ENCODE data around the gene S100B. TPM values are rescaled to one million over a fixed set of nuclear protein-coding genes. Genes with fewer than 3 reads are reported as not detected.

S100B gene
- total and polyA plus RNA-seq, 7 experiments from 2014 or later: 0.27 to 7.0 (median 0.97) TPM

GRCh38 chr21:46553993-46554392 is 50.9 kb downstream of the S100B start:
- DNase-seq (no peak), ATAC-seq (no peak)
- Mint-ChIP-seq H3K27ac (peak overlapping the region in 8 of 9 donors; percentile 92 to 100 (median 99)), H3K4me1 (peaks cover 40 to 95% (median 76%) of the 10 kb centered on the region in 7 donors), H3K36me3 (peaks cover 3 to 41% (median 33%) of the 10 kb centered on the region in 5 donors), H3K4me3 (peak overlapping the region in 7 of 10 donors; percentile 7 to 94 (median 57)), H3K9me3 (peaks cover 0 to 2% (median 0%) of the 10 kb centered on the region in 11 donors), H3K27me3 (no peaks in the 10 kb centered on the region)
- no peaks in the 10 kb centered on the region for H3K9me3 ChIP-seq (ENCODE audit: control insufficient read depth in 2 of 3, low read length in 3 of 3)
- POLR2A ChIA-PET: interaction anchor here (5.3 to 8.6 kb wide), 2 partner anchors 67 to 82 kb away, joined by 49 to 226 read pairs; partner anchors contain the start of gene PRMT2
- H3K27me3 ChIP-seq (ENCODE audit: control insufficient read depth in 2 of 2, insufficient read depth in 2 of 2, low read length in 2 of 2): no peaks in the 10 kb centered on the region
- intact Hi-C loops (cut with micrococcal nuclease): loop anchor here in 1 of 2 donors (2.0 to 5.0 kb wide), 3 partner anchors 21 to 412 kb away; no protein-coding TSS in a partner anchor
- H3K27ac ChIP-seq (ENCODE audit: low read depth, low read length): peak overlapping the region; percentile 83
- CTCF ChIA-PET: interaction anchor here (2.2 kb wide), 1 partner anchor 9 kb away, joined by 5 read pairs; no protein-coding TSS in a partner anchor
- H3K4me3 ChIP-seq (ENCODE audit: low read length): no peak overlapping the region
- H3K36me3 ChIP-seq (ENCODE audit: control insufficient read depth in 2 of 3, insufficient read depth in 3 of 3, low read length in 3 of 3): peaks cover 0 to 36% (median 5%) of the 10 kb centered on the region in 3 experiments
- peaks cover 62 to 90% of the 10 kb centered on the region in 2 donors for H3K4me1 ChIP-seq (ENCODE audit: control insufficient read depth in 2 of 2, insufficient read depth in 2 of 2, low read length in 2 of 2)

DNA sequence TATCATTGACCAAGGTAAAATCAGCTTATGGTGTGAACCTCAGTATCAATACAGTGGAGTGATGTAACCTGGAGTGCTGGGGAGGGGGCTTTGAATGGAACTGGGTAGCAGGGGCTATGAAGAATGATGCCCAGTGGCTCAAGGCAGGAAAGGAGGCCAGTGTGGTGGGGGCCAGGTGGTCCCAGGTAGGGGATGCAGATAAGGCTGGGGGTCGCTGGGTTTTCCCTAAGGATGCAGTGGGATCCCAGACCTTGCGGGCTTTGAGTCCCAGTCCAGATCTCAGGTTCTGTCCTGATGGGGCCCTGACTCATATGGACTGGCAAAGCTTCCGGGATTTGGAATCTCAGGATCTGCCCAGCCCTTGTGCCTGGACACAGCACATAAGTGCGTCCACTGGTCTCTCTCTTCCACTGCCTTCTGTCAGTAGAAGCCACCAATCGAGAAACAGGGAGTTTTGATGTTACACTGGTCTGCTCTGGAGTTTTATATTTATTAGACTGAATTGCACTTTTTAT is 52.0 kb downstream of the S100B start:
- Histone ChIP-seq H3K27me3 (ENCODE audit: control insufficient read depth in 2 of 2, insufficient read depth in 2 of 2, low read length in 2 of 2) (no peaks in the 10 kb centered on the region), H3K4me1 (ENCODE audit: control insufficient read depth in 2 of 2, insufficient read depth in 2 of 2, low read length in 2 of 2) (peaks cover 51 to 88% of the 10 kb centered on the region in 2 donors), H3K4me3 (ENCODE audit: low read length) (peak overlapping the region; percentile 22), H3K36me3 (ENCODE audit: control insufficient read depth in 2 of 3, insufficient read depth in 3 of 3, low read length in 3 of 3) (peaks cover 0 to 35% (median 5%) of the 10 kb centered on the region in 3 experiments), H3K9me3 (ENCODE audit: control insufficient read depth in 2 of 3, low read length in 3 of 3) (no peaks in the 10 kb centered on the region), H3K27ac (ENCODE audit: low read depth, low read length) (peak overlapping the region; percentile 83)
- peak overlapping the region; percentile 84 to 100 (median 99) for H3K27ac Mint-ChIP-seq
- ChIA-PET CTCF (interaction anchor here (0.7 to 2.2 kb wide), 5 partner anchors 10 to 87 kb away, joined by 3 to 15 read pairs (median 5); partner anchors contain the start of gene PRMT2), POLR2A (interaction anchor here (0.9 to 8.6 kb wide), 16 partner anchors 8 to 83 kb away, joined by 3 to 226 read pairs (median 4); partner anchors contain the start of gene PRMT2)
- peaks cover 0 to 6% (median 0%) of the 10 kb centered on the region in 11 donors for H3K9me3 Mint-ChIP-seq
- H3K27me3 Mint-ChIP-seq: no peaks in the 10 kb centered on the region
- peak overlapping the region; percentile 60 to 94 (median 76) for H3K4me3 Mint-ChIP-seq
- ATAC-seq: no peak
- H3K4me1 Mint-ChIP-seq: peaks cover 44 to 98% (median 80%) of the 10 kb centered on the region in 7 donors
- no peak for DNase-seq
- intact Hi-C loops (cut with micrococcal nuclease): loop anchor here in 1 of 2 donors (1.0 to 5.0 kb wide), 4 partner anchors 22 to 411 kb away; partner anchors contain the start of gene PRMT2
- H3K36me3 Mint-ChIP-seq: peaks cover 10 to 47% (median 41%) of the 10 kb centered on the region in 5 donors

DNA sequence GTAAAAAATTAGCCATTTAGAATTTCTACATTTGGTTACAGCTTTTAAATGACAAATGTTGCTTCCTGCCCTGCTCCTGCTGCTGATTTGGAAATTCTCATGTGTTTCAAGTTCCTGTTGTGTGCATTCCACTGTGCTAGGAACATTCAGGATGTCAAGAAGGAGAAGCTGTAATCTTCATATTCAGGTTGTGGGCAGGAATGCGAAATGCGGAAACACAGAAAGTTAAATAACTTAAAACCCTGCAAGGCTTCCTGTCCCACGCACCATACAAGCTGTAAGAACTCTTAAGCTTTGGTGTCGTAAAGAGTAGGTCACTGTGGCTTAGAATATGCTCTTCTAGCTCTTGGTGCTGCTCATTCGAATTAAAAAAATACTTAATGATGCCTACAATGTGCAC is 52.6 kb downstream of the S100B start:
- Mint-ChIP-seq H3K4me1 (peaks cover 44 to 95% (median 80%) of the 10 kb centered on the region in 7 donors), H3K4me3 (peak overlapping the region; percentile 60 to 94 (median 78)), H3K9me3 (peaks cover 0 to 6% (median 0%) of the 10 kb centered on the region in 11 donors), H3K27ac (peak overlapping the region; percentile 84 to 100 (median 99)), H3K36me3 (peaks cover 12 to 47% (median 43%) of the 10 kb centered on the region in 5 donors), H3K27me3 (no peaks in the 10 kb centered on the region)
- intact Hi-C loops (cut with micrococcal nuclease): loop anchor here in 1 of 2 donors (1.0 to 5.0 kb wide), 4 partner anchors 23 to 410 kb away; partner anchors contain the start of gene PRMT2
- POLR2A ChIA-PET: interaction anchor here (0.6 to 8.6 kb wide), 17 partner anchors 9 to 84 kb away, joined by 3 to 226 read pairs (median 4); partner anchors contain the start of gene PRMT2
- Histone ChIP-seq H3K27ac (ENCODE audit: low read depth, low read length) (peak overlapping the region; percentile 83), H3K27me3 (ENCODE audit: control insufficient read depth in 2 of 2, insufficient read depth in 2 of 2, low read length in 2 of 2) (no peaks in the 10 kb centered on the region), H3K9me3 (ENCODE audit: control insufficient read depth in 2 of 3, low read length in 3 of 3) (no peaks in the 10 kb centered on the region), H3K36me3 (ENCODE audit: control insufficient read depth in 2 of 3, insufficient read depth in 3 of 3, low read length in 3 of 3) (peaks cover 0 to 29% (median 5%) of the 10 kb centered on the region in 3 experiments), H3K4me1 (ENCODE audit: control insufficient read depth in 2 of 2, insufficient read depth in 2 of 2, low read length in 2 of 2) (peaks cover 48 to 82% of the 10 kb centered on the region in 2 donors), H3K4me3 (ENCODE audit: low read length) (peak overlapping the region; percentile 22)
- ATAC-seq: peak; percentile 68
- peak in 7 of 9 donors; percentile 31 to 78 (median 73) for DNase-seq
- CTCF ChIA-PET: interaction anchor here (0.7 to 2.2 kb wide), 6 partner anchors 11 to 87 kb away, joined by 3 to 15 read pairs (median 4); partner anchors contain the start of gene PRMT2

DNA sequence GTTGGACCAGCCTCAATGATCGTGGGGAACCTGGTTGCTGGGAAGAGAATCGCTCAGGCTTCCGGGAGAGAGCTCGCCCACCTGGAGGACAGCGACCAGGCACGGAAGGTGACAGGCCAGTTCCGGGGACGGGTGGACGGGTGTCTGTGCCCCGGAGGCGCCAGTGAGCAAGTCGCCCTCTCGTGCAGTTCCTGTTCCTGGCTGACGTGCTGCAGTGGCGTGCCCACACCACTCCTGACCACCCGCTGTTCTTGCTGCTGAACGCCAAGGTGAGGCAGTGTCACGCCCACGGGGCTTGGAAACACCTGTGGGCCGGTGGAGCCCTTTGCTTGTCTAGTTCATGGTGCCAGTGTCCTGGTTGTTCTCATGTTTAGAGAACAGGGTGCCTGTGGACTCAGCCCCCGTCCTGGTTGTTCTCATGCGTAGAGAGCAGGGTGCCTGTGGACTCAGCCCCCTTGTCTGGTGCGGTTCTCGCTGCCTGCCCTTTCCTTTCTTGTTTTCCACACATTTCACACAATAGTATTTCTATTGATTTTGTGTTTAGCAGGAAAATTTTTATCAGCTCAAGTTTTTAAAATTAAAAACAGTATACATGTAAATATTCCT is 53.1 kb downstream of the S100B start:
- Mint-ChIP-seq H3K36me3 (peaks cover 12 to 47% (median 42%) of the 10 kb centered on the region in 5 donors), H3K9me3 (peaks cover 0 to 6% (median 0%) of the 10 kb centered on the region in 11 donors), H3K27me3 (no peaks in the 10 kb centered on the region), H3K4me1 (peaks cover 40 to 95% (median 80%) of the 10 kb centered on the region in 7 donors), H3K4me3 (peak overlapping the region; percentile 60 to 94 (median 78)), H3K27ac (peak overlapping the region; percentile 84 to 100 (median 99))
- intact Hi-C loops (cut with micrococcal nuclease): loop anchor here in 1 of 2 donors (1.0 to 5.0 kb wide), 7 partner anchors 8 to 409 kb away; partner anchors contain the start of genes DIP2A, PCNT and PRMT2
- H3K4me3 ChIP-seq (ENCODE audit: low read length): peak overlapping the region; percentile 22
- H3K4me1 ChIP-seq (ENCODE audit: control insufficient read depth in 2 of 2, insufficient read depth in 2 of 2, low read length in 2 of 2): peaks cover 48 to 77% of the 10 kb centered on the region in 2 donors
- peaks cover 0 to 29% (median 6%) of the 10 kb centered on the region in 3 experiments for H3K36me3 ChIP-seq (ENCODE audit: control insufficient read depth in 2 of 3, insufficient read depth in 3 of 3, low read length in 3 of 3)
- POLR2A ChIA-PET: interaction anchor here (0.6 to 8.6 kb wide), 18 partner anchors 9 to 84 kb away, joined by 3 to 226 read pairs (median 4); partner anchors contain the start of gene PRMT2
- no peaks in the 10 kb centered on the region for H3K27me3 ChIP-seq (ENCODE audit: control insufficient read depth in 2 of 2, insufficient read depth in 2 of 2, low read length in 2 of 2)
- peak overlapping the region; percentile 83 for H3K27ac ChIP-seq (ENCODE audit: low read depth, low read length)
- peak; percentile 16 to 40 (median 30) for DNase-seq
- H3K9me3 ChIP-seq (ENCODE audit: control insufficient read depth in 2 of 3, low read length in 3 of 3): no peaks in the 10 kb centered on the region
- CTCF ChIA-PET: interaction anchor here (0.7 to 2.2 kb wide), 7 partner anchors 11 to 91 kb away, joined by 3 to 15 read pairs (median 4); partner anchors contain the start of gene PRMT2
- peak; percentile 49 for ATAC-seq

DNA sequence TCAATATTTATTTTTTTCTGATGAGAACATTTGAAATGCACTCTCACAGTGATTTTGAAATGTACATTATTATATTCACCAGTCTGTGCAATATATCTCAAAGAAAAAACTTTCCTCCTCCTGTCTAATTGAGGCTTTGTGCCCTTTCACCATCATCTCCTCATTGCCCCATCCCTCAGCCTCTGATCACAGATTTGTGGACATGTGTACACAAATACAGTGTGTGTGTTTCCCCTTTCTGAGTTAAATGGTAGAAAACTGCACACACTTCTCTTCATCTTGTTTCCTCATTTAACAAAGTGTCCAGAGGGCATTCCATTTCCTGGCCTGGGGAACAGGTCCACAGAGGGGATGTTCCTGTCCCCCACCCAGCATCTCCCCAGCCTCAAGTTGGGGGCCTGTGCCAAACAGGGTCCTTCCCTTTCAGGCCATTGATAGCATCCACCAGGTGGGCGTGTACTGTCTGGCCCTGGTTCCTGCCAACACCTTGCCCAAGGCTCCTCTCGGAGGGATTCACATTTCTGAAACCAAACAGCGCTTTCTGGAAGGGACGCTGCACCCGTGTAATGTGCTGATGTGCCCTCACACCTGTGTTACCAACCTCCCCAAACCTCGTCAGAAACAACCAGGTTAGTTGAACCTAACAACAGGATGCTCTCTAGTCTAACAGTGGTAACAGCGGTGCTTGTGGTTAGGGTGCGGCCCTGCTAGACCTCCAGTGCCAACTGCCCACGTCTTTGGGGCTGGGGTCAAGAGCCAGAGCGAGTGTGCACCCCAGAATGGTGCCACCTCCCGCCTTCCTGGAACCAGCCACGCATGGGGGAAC is 54.6 kb downstream of the S100B start:
- Histone ChIP-seq H3K4me1 (ENCODE audit: control insufficient read depth in 2 of 2, insufficient read depth in 2 of 2, low read length in 2 of 2) (peaks cover 48 to 71% of the 10 kb centered on the region in 2 donors), H3K4me3 (ENCODE audit: low read length) (peak overlapping the region; percentile 6), H3K36me3 (ENCODE audit: control insufficient read depth in 2 of 3, insufficient read depth in 3 of 3, low read length in 3 of 3) (peaks cover 0 to 31% (median 15%) of the 10 kb centered on the region in 3 experiments), H3K27ac (ENCODE audit: low read depth, low read length) (peak overlapping the region; percentile 83), H3K27me3 (ENCODE audit: control insufficient read depth in 2 of 2, insufficient read depth in 2 of 2, low read length in 2 of 2) (no peaks in the 10 kb centered on the region), H3K9me3 (ENCODE audit: control insufficient read depth in 2 of 3, low read length in 3 of 3) (no peaks in the 10 kb centered on the region)
- peak overlapping the region; percentile 91 to 100 (median 99) for H3K27ac Mint-ChIP-seq
- peaks cover 0 to 6% (median 0%) of the 10 kb centered on the region in 11 donors for H3K9me3 Mint-ChIP-seq
- H3K4me1 Mint-ChIP-seq: peaks cover 39 to 90% (median 75%) of the 10 kb centered on the region in 7 donors
- DNase-seq (peak in 8 of 9 donors; percentile 32 to 91 (median 84)), ATAC-seq (peak; percentile 85)
- ChIA-PET POLR2A (interaction anchor here (1.3 to 8.6 kb wide), 7 partner anchors 8 to 85 kb away, joined by 4 to 226 read pairs (median 18); partner anchors contain the start of gene PRMT2), CTCF (interaction anchor here (1.3 to 2.2 kb wide), 3 partner anchors 13 to 85 kb away, joined by 3 to 15 read pairs (median 4); partner anchors contain the start of gene PRMT2)
- H3K36me3 Mint-ChIP-seq: peaks cover 14 to 49% (median 44%) of the 10 kb centered on the region in 5 donors
- H3K4me3 Mint-ChIP-seq: peak overlapping the region; percentile 24 to 94 (median 71)
- intact Hi-C loops (cut with micrococcal nuclease): loop anchor here in 1 of 2 donors (1.0 to 5.0 kb wide), 5 partner anchors 18 to 408 kb away; partner anchors contain the start of genes DIP2A and PCNT
- H3K27me3 Mint-ChIP-seq: no peaks in the 10 kb centered on the region

Measured in naive thymus-derived CD4-positive, alpha-beta T cell (primary cell).